ENCODE results near the gene AMFR.
A peak's percentile ranks its signal among the peaks of the same experiment; 100 is the strongest.

Gene AMFR

DNA sequence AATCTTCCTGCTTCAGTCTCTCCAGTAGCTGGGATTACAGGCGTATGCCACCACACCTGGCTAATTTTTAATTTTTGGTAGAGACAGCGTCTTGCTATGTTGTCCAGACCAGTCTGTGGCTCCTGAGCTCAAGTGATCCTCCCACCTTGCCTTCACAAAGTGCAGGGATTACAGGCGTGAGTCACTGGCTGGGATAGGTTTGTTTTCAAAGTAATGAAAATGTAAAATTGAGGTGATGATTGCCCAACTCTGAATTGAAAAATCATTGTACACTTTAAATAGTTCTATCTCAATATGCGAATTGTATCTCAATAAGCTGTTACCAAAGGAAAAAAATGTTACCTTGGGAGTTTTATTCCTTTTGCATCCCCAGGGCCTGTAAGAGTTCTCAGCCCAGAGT lies 1.2 kb upstream of the AMFR start:
- ChIA-PET POLR2A (ENCODE audit: low non-redundant PET) (no interaction called here), CTCF (interaction anchor here (0.5 kb wide), 1 partner anchor 48 kb away, joined by 3 read pairs; no protein-coding TSS in a partner anchor)
- no peak for DNase-seq (ENCODE audit: low spot score)
- H3K27ac ChIP-seq, result peak overlapping the region; percentile 53
- TF ChIP-seq, protein P1, sequence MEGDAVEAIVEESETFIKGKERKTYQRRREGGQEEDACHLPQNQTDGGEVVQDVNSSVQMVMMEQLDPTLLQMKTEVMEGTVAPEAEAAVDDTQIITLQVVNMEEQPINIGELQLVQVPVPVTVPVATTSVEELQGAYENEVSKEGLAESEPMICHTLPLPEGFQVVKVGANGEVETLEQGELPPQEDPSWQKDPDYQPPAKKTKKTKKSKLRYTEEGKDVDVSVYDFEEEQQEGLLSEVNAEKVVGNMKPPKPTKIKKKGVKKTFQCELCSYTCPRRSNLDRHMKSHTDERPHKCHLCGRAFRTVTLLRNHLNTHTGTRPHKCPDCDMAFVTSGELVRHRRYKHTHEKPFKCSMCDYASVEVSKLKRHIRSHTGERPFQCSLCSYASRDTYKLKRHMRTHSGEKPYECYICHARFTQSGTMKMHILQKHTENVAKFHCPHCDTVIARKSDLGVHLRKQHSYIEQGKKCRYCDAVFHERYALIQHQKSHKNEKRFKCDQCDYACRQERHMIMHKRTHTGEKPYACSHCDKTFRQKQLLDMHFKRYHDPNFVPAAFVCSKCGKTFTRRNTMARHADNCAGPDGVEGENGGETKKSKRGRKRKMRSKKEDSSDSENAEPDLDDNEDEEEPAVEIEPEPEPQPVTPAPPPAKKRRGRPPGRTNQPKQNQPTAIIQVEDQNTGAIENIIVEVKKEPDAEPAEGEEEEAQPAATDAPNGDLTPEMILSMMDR (conservative IDR thresholded peaks at IDR 0.05; ENCODE audit: low read depth), result no peak

DNA sequence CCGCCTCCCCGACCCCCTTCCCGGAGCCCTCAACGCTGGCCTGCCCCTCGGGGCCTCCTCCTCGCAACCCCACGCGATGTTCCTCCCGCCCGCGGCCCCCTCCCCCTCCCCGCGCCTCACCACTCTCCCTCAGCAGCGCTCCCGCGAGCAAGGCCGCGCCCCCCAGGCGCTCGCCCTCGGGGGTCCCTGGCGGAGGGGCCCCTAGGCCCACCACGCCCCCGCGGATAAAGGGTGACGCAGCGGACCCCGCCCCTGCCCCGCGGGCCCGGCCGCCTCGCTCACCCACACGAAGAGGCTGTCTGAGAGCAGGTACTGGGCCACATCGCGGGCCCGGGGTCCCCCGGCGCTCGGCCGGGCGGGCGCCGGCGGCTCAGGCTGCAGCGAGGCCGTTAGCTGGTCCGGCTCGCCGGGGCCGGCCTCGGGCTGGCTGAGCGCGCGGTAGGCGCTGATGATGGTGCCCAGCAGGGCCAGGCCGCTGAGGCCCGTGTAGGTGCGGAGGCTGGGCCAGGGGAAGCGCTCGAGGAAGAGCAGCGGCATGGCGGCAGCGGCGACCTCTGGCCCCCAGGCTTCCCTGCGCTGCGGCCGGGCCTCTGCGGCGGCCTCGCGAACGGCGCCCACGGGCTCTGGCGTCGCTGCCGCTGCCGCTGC lies 430 bp downstream of the AMFR start:
- H3K27ac ChIP-seq, result peak overlapping the region; percentile 79
- TF ChIP-seq, protein P1 (conservative IDR thresholded peaks at IDR 0.05; ENCODE audit: low read depth), result no peak
- DNase-seq (ENCODE audit: low spot score), result peak; percentile 27
- POLR2A ChIA-PET (ENCODE audit: low non-redundant PET), result no interaction called here
- CTCF ChIA-PET, result interaction anchor here (0.5 to 0.6 kb wide), 3 partner anchors 64 to 596 kb away, joined by 3 read pairs; no protein-coding TSS in a partner anchor

DNA sequence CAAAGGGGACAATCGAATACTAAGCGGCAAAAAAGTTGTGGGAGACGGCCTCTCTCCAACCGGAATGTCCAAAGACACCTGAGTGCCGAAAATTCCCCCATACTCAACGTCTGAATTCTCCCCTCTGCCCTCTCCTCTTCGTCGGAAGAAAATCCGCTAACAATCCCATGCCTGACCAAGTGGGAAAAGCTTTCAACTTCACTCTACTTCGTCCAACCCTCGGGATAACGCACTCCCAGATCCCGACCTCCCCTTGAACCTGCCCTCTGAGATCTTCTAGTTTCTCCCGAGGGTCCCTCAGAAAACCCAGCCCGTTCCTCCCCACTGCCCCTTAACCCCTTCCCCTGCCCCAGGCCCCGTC lies 961 bp downstream of the AMFR start:
- DNase-seq (ENCODE audit: low spot score), result peak; percentile 19
- POLR2A ChIA-PET (ENCODE audit: low non-redundant PET), result no interaction called here
- CTCF ChIA-PET, result interaction anchor here (0.5 to 0.7 kb wide), 4 partner anchors 64 to 595 kb away, joined by 3 read pairs; no protein-coding TSS in a partner anchor
- H3K27ac ChIP-seq, result peak overlapping the region; percentile 79
- TF ChIP-seq, protein P1 (conservative IDR thresholded peaks at IDR 0.05; ENCODE audit: low read depth), result no peak

DNA sequence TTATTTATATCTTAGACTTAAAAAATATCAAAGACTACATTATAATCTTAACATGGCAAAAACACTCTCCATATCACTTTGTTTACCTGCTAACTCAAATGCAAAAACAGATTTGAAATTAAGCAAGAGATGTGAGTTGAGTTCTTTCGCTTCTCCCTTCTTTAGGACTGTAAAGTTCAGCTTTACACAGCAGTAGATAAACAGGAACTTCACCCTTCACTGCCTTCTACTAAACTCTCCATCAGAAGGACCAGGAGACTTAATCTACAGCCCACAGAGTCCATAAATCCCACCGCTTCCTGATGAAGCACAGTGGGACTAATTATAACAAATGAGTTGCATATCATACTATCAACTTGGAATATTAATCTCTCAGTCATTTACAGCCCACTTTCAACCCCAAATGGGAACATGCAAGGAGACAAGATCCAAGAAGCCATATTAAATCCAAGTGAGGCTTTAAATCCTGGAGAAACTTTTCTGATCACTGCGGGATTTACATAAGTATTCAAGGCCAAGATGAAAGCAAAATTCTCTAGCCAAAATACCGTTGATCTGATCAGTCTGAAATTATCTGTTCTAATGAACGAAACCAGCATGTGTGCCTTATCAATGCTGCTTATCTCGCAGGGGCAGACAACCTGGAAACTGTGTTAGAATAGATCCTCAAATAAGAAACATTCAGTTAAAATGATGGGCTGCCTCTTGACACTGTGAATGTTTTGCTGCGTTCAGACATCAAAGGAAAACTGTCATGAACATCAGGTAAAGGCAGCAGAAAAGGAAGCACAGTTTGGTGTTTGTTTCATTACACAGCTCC lies 1.6 kb downstream of the AMFR start:
- ChIA-PET CTCF (interaction anchor here (0.7 kb wide), 1 partner anchor 78 kb away, joined by 3 read pairs; no protein-coding TSS in a partner anchor), POLR2A (ENCODE audit: low non-redundant PET) (no interaction called here)
- H3K27ac ChIP-seq, result no peak overlapping the region
- TF ChIP-seq, protein P1 (conservative IDR thresholded peaks at IDR 0.05; ENCODE audit: low read depth), result no peak
- DNase-seq (ENCODE audit: low spot score), result no peak

DNA sequence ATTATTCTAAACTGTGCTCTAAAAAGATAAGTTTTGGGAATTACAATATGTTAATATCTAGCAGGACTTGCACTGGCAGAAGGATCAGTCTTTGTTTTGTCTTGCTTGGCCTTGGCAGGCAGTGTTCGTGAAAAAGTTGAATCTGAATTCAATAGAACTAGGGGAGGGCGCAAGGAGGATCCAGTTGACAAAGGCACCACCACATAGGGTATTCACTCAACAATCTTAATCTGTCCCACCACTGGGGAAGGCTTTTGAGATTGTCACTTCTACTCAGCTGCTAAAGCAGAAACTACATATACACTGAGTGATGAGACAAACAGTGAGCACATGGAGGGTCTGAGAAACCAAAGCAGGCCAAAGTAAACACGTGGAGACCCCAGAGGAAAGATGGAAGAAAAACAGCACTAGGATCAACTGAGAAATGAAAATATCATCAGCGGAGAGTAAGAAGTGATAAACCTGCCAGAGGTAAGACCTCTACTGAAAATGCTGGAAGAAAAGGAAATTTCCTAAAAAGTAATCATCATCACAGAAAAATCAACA lies 2.4 kb downstream of the AMFR start:
- no peak overlapping the region for H3K27ac ChIP-seq
- ChIA-PET CTCF (interaction anchor here (0.6 kb wide), 1 partner anchor 32 kb away, joined by 3 read pairs; no protein-coding TSS in a partner anchor), POLR2A (ENCODE audit: low non-redundant PET) (no interaction called here)
- TF ChIP-seq, protein P1 (conservative IDR thresholded peaks at IDR 0.05; ENCODE audit: low read depth), result no peak
- no peak for DNase-seq (ENCODE audit: low spot score)

DNA sequence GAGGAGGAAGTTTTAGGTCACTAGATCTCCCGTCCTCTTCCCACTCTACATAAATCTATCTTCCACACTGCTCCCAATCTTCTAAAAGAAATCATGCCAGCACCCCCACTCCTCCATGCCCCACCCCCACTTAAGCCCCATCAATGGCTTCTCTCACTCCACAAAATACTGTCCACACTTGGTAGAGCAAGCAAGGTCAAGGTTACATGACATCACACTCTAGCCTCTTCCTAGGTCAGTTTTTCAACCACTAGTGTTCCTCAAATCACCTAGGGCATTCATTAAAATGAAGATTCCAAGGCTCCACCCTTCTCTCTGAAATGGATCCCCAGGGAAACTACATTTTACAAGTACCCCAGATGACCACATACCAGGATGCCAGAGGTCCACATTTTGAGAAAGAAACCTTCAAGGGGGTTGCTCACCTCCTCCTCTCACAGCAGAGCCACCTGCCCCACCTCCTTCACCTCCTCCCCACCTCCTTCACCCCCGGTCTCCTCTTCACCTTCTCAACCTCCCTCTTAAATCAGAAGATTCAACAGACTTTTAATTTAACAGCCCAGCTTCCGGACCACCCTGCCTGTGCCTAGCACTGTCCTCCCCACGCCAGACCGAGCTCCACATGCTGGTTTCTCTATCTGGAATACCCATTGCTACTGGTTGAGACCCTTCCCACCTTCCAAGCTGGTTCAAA lies 3.2 kb downstream of the AMFR start:
- DNase-seq (ENCODE audit: low spot score), result no peak
- ChIA-PET CTCF (no interaction called here), POLR2A (ENCODE audit: low non-redundant PET) (no interaction called here)
- TF ChIP-seq, protein P1 (conservative IDR thresholded peaks at IDR 0.05; ENCODE audit: low read depth), result no peak
- no peak overlapping the region for H3K27ac ChIP-seq

Data from RWPE1 (cell line).